ENCODE measurements around the gene JAG1. TPM values are rescaled to one million over a fixed set of nuclear protein-coding genes. Genes with fewer than 3 reads are reported as not detected.

Gene JAG1
- total RNA-seq, 1 experiment from 2014 or later, result 8.3 TPM

DNA sequence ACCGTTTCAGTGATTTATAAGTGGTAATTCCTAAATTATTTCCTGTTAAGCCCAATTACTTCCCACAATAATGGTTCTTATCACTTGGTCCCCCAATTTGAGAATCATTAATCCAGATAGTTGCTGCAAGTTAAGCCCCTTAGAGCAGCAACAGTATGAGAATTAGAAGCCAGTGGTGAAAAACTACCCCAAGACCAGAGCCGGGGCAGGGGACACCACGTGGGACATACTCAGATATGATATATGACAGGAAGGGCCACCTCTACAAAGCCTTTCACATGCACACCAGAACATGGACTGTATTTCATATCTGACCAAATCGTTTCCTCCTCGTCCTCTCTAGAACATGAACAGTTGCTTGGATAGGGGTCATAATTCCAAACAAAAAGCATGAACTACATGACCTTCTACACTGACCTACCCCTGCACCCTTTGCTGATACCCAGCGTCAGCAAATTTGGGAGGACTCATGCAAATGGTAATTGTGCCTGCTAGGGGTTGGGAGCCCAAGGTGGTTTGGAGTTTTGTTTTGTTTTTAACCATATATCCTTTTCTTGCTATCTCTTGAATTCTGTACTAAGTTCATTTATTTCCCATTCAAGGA lies 3.9 kb downstream of the JAG1 start:
- peaks cover 7% of the 10 kb centered on the region; the same call in 1 of the 2 replicates for H3K79me2 ChIP-seq (ENCODE audit: low read length)
- peak overlapping the region; percentile 75 for H3K4me3 ChIP-seq (ENCODE audit: low read length)
- peak overlapping the region; percentile 68; the same call in 1 of the 2 replicates for H3K27ac ChIP-seq (ENCODE audit: low read length)
- H3K4me2 ChIP-seq (ENCODE audit: low read depth, low read length, poor library complexity, severe bottlenecking), result peak overlapping the region; percentile 77
- H3K4me1 ChIP-seq (ENCODE audit: low read length), result peaks cover 55% of the 10 kb centered on the region
- 0 out of 2 replicates have a peak, but pooled peaks cover 6% of the 10 kb centered on the region for H3K36me3 ChIP-seq (ENCODE audit: insufficient read depth, low read length)
- no peak for DNase-seq
- H2AFZ ChIP-seq (ENCODE audit: low read length), result no peak overlapping the region
- H3K9ac ChIP-seq (ENCODE audit: low read length), result peak overlapping the region; percentile 74; the same call in 1 of the 2 replicates
- no peaks in the 10 kb centered on the region for H3K9me3 ChIP-seq (ENCODE audit: low read length)
- no peaks in the 10 kb centered on the region for H3K9me2 ChIP-seq (replicated peaks; ENCODE audit: insufficient read depth, low read length)
- no peaks in the 10 kb centered on the region for H3K27me3 ChIP-seq (ENCODE audit: low read length)
- 0 out of 2 replicates have a peak, but pooled peaks cover 3% of the 10 kb centered on the region for H4K20me1 ChIP-seq (ENCODE audit: insufficient read depth, low read depth, low read length)

DNA sequence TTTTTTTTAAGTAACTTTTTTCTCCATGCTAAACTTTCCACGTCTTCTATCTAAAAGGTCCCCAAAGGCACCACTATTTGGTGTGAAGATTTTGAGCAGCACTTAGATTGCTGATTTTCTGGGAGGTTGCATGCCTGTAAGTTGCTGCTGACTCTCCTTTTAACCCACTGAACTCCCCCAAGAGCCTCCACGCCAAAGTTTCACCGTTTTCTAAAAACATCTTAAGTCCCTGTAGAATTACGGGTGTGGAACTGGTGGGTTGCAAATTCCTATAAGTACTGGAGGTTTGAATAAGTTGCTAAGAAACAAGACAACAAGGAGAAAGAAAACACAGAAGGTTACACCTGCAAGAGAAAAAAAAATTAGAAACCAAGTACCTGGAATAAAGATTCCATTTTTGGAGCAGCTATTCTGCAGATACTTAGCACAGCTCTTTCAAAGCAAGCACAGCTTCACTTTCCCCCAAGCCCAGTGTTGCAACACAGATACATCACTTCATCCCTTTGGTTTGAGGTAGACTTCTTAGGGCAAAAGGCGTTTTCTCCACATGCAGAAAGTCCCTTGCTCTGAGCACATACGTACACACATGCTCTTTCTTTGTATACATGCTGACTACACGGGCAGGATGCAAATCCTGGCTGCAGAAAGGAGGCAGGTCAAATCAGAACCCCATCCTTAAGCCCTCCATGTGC lies 5.0 kb downstream of the JAG1 start:
- Histone ChIP-seq H3K4me2 (ENCODE audit: low read depth, low read length, poor library complexity, severe bottlenecking) (no peak overlapping the region), H3K27ac (ENCODE audit: low read length) (no peak overlapping the region), H3K79me2 (ENCODE audit: low read length) (peaks cover 7% of the 10 kb centered on the region; the same call in 1 of the 2 replicates), H3K9me2 (replicated peaks; ENCODE audit: insufficient read depth, low read length) (no peaks in the 10 kb centered on the region), H3K4me3 (ENCODE audit: low read length) (no peak overlapping the region), H3K9ac (ENCODE audit: low read length) (no peak overlapping the region), H3K9me3 (ENCODE audit: low read length) (no peaks in the 10 kb centered on the region), H3K27me3 (ENCODE audit: low read length) (no peaks in the 10 kb centered on the region), H4K20me1 (ENCODE audit: insufficient read depth, low read depth, low read length) (peaks cover 3% of the 10 kb centered on the region; the same call in 1 of the 2 replicates), H3K4me1 (ENCODE audit: low read length) (peaks cover 53% of the 10 kb centered on the region), H2AFZ (ENCODE audit: low read length) (no peak overlapping the region), H3K36me3 (ENCODE audit: insufficient read depth, low read length) (0 out of 2 replicates have a peak, but pooled peaks cover 6% of the 10 kb centered on the region)
- peak; percentile 44 for DNase-seq

DNA sequence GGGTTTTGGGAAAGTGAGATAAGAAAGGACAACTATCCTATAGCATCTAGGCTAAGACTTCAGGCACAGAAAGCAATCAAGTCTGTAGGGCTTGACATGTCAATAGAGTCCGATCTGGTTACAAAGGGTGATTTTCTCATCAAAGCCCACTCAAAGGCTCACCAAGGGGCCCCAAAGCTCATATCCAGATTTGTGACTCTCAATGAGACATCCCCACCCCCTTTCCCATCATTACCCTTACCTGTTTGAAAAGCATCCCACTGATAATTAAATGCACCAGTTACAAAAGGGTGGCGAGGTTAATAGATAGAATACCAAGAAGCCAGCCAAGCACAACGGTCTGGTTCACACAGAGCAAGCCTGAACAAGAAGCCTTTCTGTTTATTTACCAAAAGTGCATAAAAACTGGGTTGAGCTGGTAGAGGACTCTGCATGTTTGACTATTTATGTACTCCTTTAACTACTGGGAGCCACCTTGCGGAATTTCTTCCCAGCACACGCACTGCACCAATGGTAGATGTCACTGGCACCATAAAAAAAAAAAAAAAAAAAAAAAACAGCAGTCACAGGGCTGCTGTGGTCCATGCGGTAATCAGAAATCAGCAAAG lies 6.1 kb downstream of the JAG1 start:
- no peak overlapping the region for H3K4me3 ChIP-seq (ENCODE audit: low read length)
- H3K9ac ChIP-seq (ENCODE audit: low read length), result no peak overlapping the region
- H3K27ac ChIP-seq (ENCODE audit: low read length), result no peak overlapping the region
- H3K9me2 ChIP-seq (replicated peaks; ENCODE audit: insufficient read depth, low read length), result no peaks in the 10 kb centered on the region
- no peak overlapping the region for H2AFZ ChIP-seq (ENCODE audit: low read length)
- H3K9me3 ChIP-seq (ENCODE audit: low read length), result no peaks in the 10 kb centered on the region
- peaks cover 3% of the 10 kb centered on the region; the same call in 1 of the 2 replicates for H4K20me1 ChIP-seq (ENCODE audit: insufficient read depth, low read depth, low read length)
- no peak overlapping the region for H3K4me2 ChIP-seq (ENCODE audit: low read depth, low read length, poor library complexity, severe bottlenecking)
- peaks cover 7% of the 10 kb centered on the region; the same call in 1 of the 2 replicates for H3K79me2 ChIP-seq (ENCODE audit: low read length)
- H3K27me3 ChIP-seq (ENCODE audit: low read length), result no peaks in the 10 kb centered on the region
- peaks cover 6% of the 10 kb centered on the region; the same call in 1 of the 2 replicates for H3K36me3 ChIP-seq (ENCODE audit: insufficient read depth, low read length)
- peaks cover 51% of the 10 kb centered on the region for H3K4me1 ChIP-seq (ENCODE audit: low read length)
- no peak for DNase-seq

DNA sequence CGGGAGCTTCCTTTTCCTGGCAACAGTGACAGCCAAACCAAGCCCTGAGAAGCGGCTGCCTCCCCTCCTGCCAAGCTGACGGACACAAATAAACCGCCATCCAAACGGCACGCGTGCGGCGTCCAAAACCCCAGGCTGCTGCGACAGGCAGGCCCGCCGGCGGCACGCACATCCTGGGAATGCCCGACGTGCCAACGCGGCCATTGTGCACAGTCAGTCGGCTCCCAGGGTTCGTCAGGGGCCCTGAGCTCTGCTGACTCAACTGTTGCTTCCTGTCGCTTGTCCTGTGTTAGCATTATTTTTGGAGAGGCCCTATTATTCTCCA lies 6.8 kb downstream of the JAG1 start:
- no peak for DNase-seq
- no peak overlapping the region for H3K9ac ChIP-seq (ENCODE audit: low read length)
- peaks cover 6% of the 10 kb centered on the region; the same call in 1 of the 2 replicates for H3K36me3 ChIP-seq (ENCODE audit: insufficient read depth, low read length)
- H2AFZ ChIP-seq (ENCODE audit: low read length), result no peak overlapping the region
- peaks cover 3% of the 10 kb centered on the region; the same call in 1 of the 2 replicates for H4K20me1 ChIP-seq (ENCODE audit: insufficient read depth, low read depth, low read length)
- H3K4me1 ChIP-seq (ENCODE audit: low read length), result peaks cover 45% of the 10 kb centered on the region
- H3K27me3 ChIP-seq (ENCODE audit: low read length), result no peaks in the 10 kb centered on the region
- H3K9me3 ChIP-seq (ENCODE audit: low read length), result no peaks in the 10 kb centered on the region
- H3K79me2 ChIP-seq (ENCODE audit: low read length), result peaks cover 7% of the 10 kb centered on the region; the same call in 1 of the 2 replicates
- no peak overlapping the region for H3K4me3 ChIP-seq (ENCODE audit: low read length)
- H3K4me2 ChIP-seq (ENCODE audit: low read depth, low read length, poor library complexity, severe bottlenecking), result no peak overlapping the region
- H3K9me2 ChIP-seq (replicated peaks; ENCODE audit: insufficient read depth, low read length), result no peaks in the 10 kb centered on the region
- H3K27ac ChIP-seq (ENCODE audit: low read length), result no peak overlapping the region

DNA sequence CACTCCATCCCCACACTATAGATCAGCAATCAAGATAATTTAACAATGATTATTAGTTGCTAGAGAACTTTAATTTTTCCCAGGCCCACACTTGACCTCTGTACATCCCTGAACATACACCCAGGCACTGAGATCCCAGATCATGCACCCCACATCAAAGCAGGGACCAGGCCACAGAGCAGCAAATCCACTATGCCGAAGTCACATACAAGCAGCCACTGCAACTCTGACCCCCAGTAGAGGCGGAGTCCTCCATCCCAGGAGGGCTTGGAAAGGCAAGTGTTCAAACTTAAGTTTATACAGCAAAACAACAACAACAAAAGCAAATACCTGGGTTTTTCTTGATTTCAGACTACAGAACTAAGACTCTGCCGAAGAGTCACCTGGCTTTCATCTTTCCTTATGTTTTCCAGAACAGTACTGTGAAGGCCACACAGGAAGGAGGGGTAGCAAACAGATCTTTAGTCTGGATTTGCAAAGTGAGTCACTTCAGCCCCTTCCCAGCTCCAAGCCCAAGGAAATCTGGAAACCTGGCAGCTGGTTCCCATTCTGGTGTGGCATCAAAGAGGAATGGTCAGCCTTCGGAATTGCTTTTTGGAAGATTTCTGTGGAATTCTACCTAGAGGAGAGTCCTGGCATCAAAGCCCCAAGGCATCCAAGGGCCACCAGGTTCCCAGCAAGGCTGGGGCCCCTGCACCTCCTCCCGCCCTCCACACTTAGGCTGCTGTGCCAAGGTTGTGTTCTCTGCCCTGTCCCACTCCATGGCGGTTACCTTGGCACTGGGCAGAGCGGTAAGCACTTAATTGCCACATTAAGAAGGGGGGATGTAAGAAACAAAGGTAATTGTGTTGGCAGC lies 7.3 kb downstream of the JAG1 start:
- peaks cover 39% of the 10 kb centered on the region for H3K4me1 ChIP-seq (ENCODE audit: low read length)
- H3K4me2 ChIP-seq (ENCODE audit: low read depth, low read length, poor library complexity, severe bottlenecking), result no peak overlapping the region
- H3K27me3 ChIP-seq (ENCODE audit: low read length), result no peaks in the 10 kb centered on the region
- H3K36me3 ChIP-seq (ENCODE audit: insufficient read depth, low read length), result peaks cover 6% of the 10 kb centered on the region; the same call in 1 of the 2 replicates
- H3K9me2 ChIP-seq (replicated peaks; ENCODE audit: insufficient read depth, low read length), result no peaks in the 10 kb centered on the region
- peaks cover 7% of the 10 kb centered on the region; the same call in 1 of the 2 replicates for H3K79me2 ChIP-seq (ENCODE audit: low read length)
- H4K20me1 ChIP-seq (ENCODE audit: insufficient read depth, low read depth, low read length), result peaks cover 3% of the 10 kb centered on the region; the same call in 1 of the 2 replicates
- H3K4me3 ChIP-seq (ENCODE audit: low read length), result no peak overlapping the region
- no peak for DNase-seq
- H3K9ac ChIP-seq (ENCODE audit: low read length), result no peak overlapping the region
- H3K27ac ChIP-seq (ENCODE audit: low read length), result no peak overlapping the region
- H2AFZ ChIP-seq (ENCODE audit: low read length), result no peak overlapping the region
- H3K9me3 ChIP-seq (ENCODE audit: low read length), result no peaks in the 10 kb centered on the region

DNA sequence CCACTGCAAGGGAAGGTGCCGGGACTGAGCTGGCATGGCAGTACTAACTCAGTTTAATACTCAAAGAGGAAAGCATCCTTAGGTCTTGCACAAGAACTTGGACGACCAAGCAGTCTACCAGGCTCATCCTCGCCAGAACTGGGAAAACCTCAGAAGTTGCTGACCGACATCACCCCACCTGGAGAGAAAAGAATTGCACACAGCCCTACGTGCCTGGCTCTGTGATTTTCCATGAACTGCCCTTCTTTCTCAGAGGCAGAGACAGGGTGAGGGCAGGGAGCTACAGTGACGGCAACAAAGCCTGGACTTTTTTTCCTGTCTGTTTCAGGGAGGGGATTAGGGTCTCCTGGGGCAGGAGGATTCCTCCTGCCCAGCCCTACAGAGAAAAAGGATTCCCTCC lies 8.0 kb downstream of the JAG1 start:
- Histone ChIP-seq H4K20me1 (ENCODE audit: insufficient read depth, low read depth, low read length) (peaks cover 3% of the 10 kb centered on the region; the same call in 1 of the 2 replicates), H3K36me3 (ENCODE audit: insufficient read depth, low read length) (peaks cover 6% of the 10 kb centered on the region; the same call in 1 of the 2 replicates), H3K27ac (ENCODE audit: low read length) (no peak overlapping the region), H3K9me3 (ENCODE audit: low read length) (no peaks in the 10 kb centered on the region), H3K4me1 (ENCODE audit: low read length) (peaks cover 32% of the 10 kb centered on the region), H3K4me3 (ENCODE audit: low read length) (no peak overlapping the region), H3K9ac (ENCODE audit: low read length) (no peak overlapping the region), H3K9me2 (replicated peaks; ENCODE audit: insufficient read depth, low read length) (no peaks in the 10 kb centered on the region), H3K4me2 (ENCODE audit: low read depth, low read length, poor library complexity, severe bottlenecking) (no peak overlapping the region), H2AFZ (ENCODE audit: low read length) (no peak overlapping the region), H3K27me3 (ENCODE audit: low read length) (no peaks in the 10 kb centered on the region), H3K79me2 (ENCODE audit: low read length) (peaks cover 7% of the 10 kb centered on the region; the same call in 1 of the 2 replicates)
- no peak for DNase-seq

DNA sequence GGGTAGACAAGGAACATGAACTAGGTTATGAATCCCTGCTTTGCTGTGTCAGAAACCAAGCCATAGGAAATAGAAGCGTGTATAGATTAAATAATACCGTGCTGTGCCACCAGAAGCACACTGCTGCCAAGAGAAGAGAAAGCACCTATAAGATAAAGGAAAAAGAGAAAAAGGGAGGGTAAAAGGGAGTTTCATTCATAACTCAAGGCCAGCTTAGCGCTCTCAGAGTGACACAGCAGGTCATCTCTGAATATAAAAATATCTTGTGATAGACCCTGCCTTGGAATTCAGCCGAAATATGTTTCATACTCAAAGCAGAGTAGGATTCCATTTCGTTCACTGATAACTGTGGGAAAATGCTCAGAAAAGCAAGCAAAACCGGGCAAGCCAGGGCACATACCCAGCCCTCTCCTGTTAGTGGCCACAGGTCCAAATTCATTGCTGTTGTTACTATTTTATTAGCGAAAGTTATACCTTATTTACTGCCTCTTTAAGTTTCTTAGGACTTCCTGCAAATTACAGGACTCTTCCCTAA lies 8.7 kb downstream of the JAG1 start:
- no peaks in the 10 kb centered on the region for H3K9me3 ChIP-seq (ENCODE audit: low read length)
- H4K20me1 ChIP-seq (ENCODE audit: insufficient read depth, low read depth, low read length), result peaks cover 3% of the 10 kb centered on the region; the same call in 1 of the 2 replicates
- H3K4me3 ChIP-seq (ENCODE audit: low read length), result no peak overlapping the region
- no peak overlapping the region for H3K9ac ChIP-seq (ENCODE audit: low read length)
- peaks cover 6% of the 10 kb centered on the region; the same call in 1 of the 2 replicates for H3K79me2 ChIP-seq (ENCODE audit: low read length)
- H3K4me1 ChIP-seq (ENCODE audit: low read length), result peaks cover 25% of the 10 kb centered on the region
- no peaks in the 10 kb centered on the region for H3K9me2 ChIP-seq (replicated peaks; ENCODE audit: insufficient read depth, low read length)
- H3K27ac ChIP-seq (ENCODE audit: low read length), result no peak overlapping the region
- peaks cover 6% of the 10 kb centered on the region; the same call in 1 of the 2 replicates for H3K36me3 ChIP-seq (ENCODE audit: insufficient read depth, low read length)
- no peaks in the 10 kb centered on the region for H3K27me3 ChIP-seq (ENCODE audit: low read length)
- no peak for DNase-seq
- no peak overlapping the region for H3K4me2 ChIP-seq (ENCODE audit: low read depth, low read length, poor library complexity, severe bottlenecking)
- no peak overlapping the region for H2AFZ ChIP-seq (ENCODE audit: low read length)
